GM21528 (cell line): ENCODE measurements around the gene CA6.
"Not testable (repeated sequence)": the region's sequence is repeated elsewhere in the genome, so short reads cannot be mapped to it uniquely, and the experiment has no call there.

Experiments
- ATAC-seq: cut with Tn5 transposase; IDR thresholded peaks from one replicate; pipeline ENCODE4 v1.9.1; 2021; ENCODE audit warnings: mild to moderate bottlenecking, moderate library complexity; ENCODE audit not compliant: unreplicated experiment, low FRiP score

Gene CA6

DNA sequence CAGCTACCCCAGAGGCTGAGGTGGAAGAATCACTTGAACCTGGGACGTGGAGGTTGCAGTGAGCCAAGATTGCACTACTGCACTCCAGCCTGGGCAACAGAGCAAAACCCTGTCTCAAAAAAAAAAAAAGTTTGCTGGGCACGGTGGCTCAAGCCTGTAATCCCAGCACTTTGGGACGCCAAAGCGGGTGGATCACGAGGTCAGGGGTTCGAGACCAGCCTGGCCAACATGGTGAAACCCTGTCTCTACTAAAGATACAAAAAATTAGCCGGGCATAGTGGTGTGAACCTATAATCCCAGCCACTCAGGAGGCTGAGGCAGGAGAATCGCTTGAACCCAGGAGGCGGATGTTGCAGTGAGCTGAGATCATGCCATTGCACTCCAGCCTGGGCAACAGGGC is 23.2 kb downstream of the CA6 start:
- not testable (repeated sequence) for ATAC-seq

DNA sequence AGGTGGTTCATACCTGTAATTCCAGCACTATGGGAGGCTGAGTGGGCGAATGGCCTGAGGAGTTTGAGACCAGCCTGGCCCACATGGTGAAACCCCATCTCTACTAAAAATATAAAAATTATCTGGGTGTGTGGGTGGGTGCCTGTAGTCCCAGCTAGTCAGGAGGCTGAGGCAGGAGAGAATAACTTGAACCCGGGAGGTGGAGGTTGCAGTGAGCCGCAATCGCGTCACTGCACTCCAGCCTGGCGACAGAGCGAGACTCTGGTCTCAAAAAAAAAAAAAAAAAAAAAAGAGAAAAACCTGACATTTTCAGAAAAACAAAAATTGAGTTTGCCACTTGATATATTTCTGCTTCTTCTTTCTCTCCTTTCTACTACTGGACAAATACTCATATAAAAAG is 24.3 kb downstream of the CA6 start:
- no peak for ATAC-seq

DNA sequence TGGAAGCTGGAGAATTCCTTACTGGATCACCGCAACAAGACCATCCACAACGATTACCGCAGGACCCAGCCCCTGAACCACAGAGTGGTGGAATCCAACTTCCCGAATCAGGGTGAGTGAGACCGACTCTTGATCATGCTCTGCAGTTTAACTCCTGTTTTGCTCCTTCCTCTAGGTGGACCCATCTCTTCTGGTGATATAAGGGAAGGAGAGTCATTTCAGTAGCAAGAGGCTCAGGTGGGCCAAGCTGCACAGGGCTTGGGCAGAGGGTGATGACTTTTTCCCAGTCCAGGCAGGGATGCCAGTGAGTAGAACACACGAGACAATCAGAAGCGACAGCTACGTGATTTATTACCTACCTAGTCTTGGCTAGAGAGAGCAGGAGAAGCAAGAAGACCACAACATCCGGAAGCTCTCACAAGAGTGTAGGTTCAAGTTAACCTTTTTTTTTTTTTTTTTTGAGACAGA is 25.2 kb downstream of the CA6 start:
- no peak for ATAC-seq

DNA sequence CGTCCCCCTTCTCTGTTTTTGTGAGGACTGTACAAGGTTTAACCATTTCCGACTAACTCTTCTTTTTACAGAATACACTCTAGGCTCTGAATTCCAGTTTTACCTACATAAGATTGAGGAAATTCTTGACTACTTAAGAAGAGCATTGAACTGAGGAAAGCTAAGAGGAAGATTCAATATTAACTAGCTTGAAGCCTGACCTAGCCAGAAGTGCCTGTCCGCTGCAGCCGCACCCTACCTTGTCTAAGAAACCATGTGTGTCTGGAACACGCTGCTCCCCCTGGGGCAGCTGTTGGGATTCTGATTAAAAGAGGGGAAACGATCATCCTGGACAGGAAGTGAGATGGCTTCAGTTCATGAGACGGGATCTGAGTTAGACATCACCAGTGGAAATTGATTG is 28.9 kb downstream of the CA6 start:
- ATAC-seq: no peak

DNA sequence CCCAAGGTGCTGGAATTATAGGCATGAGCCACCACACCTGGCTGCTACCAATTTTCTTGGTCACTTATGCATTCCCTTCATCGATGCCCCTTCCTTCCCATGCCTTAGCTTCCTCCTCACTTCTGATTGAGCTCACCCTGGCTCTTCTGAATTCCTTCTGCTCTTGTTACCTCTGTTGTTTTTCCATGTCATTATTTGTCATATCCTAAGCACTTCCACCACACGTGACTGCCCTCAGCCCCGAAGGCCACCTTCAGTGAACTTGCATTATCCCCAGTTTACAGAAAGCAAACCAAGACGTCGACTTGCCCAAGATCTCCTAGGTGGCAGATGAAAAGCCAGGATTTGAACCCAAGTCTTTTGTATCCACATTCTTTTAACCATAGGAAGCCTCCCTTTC is 30.7 kb downstream of the CA6 start:
- ATAC-seq: no peak

DNA sequence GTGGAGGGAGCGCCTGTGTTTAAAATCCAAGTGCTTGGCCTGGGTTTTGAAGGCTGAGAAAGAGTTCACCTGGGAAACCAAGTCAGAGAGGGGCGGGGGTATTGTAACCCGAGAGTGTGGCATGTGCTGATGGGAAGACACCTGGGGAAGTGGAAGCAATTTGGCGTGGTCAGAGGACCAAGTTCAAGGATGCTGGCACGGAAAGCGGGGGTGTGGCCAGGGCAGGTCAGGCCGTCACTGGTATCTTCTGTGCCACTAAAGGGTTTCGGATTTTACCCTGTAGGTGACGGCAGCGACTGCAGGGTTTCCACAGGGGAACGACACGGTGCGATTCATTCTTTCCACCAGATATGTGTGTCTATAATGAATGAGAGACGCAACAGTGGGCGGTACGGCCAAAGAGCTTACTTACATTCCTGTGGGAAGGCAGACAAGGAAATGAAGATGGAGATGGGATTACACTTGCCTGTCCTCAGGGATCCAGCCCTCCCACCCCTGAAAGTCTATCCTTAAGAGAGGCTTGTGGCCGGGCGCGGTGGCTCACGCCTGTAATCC is 31.3 kb downstream of the CA6 start:
- ATAC-seq: no peak

DNA sequence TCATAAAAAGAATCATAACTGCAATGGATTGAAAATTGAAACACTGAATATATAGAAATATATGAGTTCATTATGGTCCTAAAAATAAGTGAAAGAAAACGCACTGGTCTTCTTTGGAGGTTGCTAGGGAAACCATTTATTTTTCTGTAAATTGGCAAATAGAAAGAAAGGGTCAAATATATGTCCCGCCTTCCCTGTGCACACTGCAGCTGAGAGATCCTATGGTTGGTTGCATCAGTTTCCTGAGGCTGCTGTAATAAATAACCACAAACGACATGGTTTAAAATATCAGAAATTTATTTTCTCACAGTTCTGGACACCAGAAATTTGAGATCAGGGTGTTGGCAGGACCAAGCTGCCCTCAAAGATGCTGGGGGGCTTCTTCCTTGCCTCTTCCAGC is 35.0 kb downstream of the CA6 start:
- no peak for ATAC-seq

DNA sequence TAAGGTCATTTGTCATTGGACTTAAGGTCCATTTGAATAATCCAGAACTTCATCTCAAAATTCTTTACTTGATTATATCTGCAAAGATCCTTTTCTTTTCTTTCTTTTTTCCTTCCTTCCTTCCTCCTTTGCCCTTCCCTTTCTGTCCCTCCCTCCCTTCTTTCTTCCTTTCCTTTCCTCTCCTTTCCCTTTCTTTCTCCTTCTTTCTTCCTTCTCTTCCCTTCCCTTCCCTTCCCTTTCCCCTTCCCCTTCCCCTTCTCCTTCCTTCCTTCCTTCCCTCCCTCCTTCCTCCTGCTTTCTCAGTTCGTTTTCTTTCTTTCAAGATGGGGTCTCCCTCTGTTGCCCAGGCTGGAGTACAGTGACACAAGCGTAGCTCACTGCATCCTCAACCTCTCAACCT is 35.5 kb downstream of the CA6 start:
- no peak for ATAC-seq

DNA sequence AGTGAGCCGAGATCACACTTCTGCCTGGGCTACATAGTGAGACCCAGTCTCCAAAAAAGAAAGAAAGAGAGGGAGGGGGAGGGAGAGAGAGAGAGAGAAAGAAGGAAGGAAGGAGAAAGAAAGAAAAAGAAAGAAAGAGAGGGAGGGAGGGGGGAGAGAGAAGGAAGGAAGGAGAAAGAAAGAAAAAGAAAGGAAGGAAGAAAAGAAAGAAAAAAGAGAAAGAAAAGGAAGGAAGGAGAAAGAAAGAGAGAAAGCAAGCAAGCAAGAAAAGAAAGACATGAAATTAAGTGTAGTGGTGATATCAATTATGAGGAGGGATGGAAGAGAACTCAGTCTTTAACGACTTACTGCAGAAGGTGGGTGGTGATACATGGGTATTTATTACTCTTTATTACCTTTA is 38.5 kb downstream of the CA6 start:
- no peak for ATAC-seq

DNA sequence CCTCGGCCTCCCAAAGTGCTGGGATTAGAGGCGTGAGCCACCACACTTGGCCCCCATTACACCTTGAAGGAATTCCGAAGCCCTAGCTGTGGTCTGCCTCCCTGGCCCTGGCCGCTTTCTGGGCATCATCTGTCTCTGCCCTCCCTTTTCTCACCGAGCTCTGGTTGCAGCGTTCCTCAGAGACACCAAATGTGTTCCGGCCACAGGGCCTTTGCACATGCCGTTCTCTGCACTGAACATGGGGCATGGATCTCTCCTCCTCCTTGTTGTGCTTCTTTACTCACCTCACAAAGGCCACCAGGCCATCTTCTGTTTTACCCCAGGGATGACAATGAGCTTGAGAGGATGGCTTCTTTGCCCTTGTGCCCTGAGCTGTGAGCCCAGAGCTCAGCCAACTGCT is 39.3 kb downstream of the CA6 start:
- ATAC-seq: no peak

DNA sequence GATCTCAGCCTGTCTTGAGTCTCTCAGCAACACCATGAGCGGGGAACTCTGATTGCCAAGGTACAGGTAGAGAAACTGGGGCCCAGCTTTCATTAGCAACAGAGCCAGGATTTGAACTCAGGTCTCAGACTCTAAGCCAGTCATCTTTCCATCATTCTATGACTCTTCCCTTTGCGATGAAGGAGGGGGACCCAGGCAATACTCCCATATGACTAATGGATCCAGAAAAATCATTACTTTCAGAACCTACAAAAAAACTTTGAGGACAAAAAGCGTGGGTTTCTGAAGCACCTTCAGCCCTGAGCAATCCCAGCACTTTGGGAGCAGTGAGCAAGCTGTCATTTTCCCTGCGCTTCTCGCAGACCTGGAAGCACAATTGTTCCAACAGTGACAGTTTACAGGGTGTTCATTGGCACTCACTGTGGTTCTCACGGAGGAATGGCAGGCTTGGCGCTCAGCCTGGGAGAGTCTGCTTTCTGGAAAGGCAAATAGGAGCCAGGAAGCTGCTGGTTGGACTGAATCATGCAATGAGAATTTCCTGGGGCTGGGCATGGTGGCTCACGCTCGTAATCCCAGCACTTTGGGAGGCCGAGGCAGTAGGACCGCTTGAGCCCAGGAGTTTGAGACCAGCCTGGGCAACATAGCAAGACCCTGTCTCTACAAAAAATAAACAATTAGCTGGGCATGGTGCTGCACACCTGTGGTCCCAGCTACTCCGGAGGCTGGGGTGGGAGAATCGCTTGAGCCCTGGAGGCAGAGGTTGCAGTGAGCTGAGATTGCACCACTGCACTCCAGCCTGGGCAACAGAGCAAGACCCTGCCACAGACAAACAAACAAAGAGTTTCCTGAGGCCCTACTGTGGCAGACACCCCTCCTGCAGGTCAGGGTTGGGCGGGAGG is 40.5 kb downstream of the CA6 start:
- ATAC-seq: no peak

DNA sequence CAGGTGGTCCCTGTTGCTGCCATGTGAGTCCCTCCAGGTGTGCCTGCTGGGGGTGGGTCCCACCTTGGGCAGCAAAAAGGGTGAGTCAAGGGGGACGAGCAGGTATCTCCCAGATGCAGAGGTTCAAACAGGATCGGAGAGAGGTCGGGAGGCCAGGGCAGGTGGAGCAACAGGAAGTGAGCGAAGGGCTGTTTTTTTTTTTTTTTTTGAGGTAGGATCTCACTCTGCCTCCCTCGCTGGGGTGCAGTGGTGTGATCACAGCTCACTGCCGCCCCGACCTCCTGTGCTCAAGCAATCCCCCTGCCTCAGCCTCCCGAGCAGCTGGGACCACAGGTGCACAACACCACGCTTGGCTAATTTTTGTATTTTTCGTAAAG is 41.1 kb downstream of the CA6 start:
- ATAC-seq: no peak

DNA sequence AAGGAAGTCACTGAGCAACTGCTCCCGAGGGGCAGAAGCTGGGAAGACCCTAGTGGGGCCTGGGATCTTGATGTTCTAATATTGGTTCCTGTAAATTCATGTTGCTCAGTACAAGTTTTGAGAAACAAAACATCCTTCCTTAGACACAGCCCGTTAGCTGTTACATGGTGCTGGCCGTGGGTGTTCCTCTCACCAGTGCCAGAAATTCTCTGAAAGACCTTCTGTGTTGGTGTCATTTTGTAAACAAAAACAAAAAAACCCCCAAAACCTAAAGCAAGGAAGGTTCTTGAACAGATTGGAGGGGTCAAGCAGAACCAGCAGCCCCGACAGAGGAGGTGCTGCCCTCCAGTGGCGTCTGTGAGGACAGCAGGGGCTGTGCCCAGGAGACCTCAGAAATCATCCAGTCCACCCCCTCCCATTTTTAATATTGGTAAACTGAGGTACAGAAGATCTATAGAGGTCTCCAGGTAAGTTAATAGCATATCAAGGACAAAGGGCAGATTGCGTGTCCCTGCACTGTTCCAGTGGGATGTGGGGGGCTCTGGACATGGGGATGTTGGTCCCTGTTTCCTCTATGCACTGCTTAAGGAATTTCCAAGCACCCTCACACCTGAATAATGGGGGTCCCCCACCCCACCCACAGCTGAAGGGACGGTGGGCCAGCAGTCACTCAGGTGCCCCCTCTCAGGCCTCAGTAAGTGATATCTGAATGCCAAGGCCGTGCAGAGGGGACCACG is 42.4 kb downstream of the CA6 start:
- no peak for ATAC-seq

DNA sequence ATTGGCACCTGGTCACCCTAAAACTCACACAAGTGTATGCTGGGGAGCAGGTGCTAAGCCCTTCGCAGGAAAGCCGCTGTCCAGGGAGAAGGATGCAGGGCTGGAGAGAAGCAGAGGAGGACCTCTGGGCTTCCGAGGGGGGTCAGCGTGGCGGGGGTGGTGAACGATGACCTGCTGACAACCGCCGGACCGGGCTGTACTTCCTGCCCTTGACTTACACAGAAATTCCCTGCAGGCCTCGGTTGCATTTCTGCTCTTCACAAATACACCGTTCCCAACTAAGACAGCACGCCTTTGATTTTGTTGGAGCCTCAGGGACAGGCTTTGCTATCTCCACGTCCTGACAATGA is 42.9 kb downstream of the CA6 start:
- ATAC-seq: no peak

DNA sequence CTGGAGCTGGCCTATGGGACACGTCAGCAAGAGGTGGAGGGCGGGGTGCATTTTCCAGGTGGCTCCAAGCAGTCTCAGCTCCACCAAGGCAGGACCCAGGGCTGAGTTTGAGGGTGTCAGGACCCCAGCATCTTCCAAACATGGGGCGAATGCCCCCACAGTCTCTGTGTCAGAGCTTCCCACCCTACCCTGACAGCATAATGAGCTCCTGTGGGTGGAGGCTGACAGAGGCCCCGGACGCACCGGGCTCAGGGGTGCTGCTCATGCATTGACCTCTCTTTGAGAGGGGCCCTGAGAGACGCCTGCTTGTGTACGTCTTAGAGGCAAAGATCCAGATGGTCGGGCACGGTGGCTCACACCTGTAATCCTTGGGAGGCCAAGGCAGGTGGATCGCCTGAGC is 43.4 kb downstream of the CA6 start:
- no peak for ATAC-seq

DNA sequence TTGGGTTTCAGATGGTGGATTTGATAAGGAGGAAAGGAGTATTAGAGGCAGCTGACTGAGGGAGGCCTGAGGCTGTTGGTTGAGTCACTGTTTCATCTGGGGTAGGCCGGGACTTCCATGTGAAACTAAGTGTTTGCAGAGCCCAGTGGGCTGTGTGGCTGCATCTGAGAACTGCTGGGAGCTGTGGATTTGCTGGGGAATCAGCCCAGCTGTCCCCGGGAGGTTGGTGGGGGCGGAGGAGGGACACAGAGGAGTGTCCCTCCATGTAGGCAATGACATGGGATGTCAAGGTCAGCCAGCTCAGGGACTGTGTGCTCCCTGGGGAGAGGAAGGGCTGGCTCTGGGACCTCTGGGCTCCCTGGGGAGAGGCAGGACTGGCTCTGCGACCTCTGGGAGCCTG is 44.2 kb downstream of the CA6 start:
- ATAC-seq: no peak

DNA sequence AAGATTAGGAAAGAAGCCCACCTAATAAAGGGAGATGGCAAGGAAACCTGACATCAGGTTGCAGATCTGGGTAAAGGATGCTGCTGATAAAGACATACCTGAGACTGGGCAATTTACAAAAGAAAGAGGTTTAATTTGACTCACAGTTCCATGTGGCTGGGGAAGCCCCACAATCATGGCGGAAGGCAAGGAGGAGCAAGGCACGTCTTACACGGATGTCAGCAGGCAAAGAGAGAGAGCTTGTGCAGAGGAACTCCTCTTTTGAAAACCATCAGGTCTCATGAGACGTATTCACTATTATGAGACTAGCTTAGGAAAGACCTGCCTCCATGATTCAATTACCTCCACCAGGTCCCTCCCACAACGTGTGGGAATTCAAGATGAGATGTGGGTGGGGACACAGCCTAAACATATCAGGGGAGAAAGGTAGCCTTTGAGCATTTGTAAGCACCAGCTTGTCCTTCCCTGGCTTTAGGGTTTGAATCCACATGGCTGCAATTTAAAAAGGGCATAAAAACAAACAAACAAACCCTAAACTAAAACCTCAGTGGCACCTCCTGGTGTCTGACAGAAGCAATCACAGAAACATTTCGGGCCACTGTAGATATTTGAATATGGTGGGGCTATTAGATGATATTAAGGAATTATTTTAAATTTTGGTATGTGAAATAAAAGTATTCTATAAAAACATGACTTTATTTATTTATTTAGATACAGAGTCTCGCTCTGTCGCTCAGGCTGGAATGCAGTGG is 47.4 kb downstream of the CA6 start:
- ATAC-seq: no peak

DNA sequence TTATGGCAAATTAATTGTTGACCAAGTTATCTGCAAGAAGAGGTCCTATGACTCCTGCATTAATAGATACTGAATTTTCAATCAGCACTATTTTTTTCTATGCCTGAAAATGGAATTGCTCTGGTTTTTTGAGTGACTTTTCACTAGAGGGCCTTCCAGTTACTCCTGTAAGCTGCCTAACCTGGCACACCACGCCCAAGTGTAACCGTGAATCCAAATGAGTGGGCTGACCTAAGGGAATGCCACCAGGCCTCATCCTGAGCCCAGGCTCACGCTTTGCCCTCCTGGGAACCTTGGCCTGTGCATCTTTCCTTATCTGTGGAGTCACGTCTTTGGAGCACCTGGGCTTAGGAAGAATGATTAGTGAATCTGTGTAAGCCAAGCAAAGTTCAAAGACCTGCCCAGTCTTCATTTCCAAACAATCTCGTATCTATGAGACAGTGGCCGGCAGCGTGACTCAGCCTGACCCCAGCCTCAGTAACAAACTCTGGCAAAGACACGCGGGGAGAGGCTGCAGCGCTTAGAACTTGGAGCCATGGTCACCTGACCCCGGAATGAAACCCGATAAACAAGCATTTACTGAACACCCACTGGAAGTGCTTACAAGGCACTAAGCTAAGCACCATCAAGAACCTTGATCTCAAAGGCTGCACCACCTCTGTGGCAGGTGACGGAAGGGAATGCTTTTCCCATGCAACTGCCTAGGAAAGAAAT is 48.5 kb downstream of the CA6 start:
- not testable (repeated sequence) for ATAC-seq

DNA sequence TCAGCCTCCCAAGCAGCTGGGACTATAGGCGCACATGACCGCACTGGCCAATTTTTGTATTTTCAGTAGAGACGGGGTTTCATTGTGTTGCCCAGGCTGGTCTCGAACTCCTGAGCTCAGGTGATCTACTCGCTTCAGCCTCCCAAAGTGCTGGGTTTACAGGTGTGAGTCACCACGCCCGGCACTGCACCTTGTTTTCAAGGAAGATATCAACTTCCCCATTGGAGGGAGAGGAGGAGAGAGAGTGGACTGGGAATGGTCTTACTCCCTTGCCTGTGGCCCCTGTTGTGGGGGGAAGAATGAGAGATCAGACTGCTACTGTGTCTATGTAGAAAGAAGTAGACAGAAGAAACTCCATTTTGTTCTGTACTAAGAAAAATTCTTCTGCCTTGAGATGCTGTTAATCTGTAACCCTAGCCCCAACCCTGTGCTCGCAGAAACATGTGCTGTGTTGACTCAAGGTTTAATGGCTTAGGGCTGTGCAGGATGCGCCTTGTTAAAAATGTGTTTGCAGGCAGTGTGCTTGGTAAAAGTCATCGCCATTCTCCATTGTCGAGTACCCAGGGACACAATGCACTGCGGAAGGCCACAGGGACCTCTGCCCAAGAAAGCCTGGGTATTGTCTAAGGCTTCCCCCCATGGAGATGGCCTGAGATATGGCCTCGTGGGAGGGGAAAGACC is 56.0 kb downstream of the CA6 start:
- ATAC-seq: not testable (repeated sequence)

DNA sequence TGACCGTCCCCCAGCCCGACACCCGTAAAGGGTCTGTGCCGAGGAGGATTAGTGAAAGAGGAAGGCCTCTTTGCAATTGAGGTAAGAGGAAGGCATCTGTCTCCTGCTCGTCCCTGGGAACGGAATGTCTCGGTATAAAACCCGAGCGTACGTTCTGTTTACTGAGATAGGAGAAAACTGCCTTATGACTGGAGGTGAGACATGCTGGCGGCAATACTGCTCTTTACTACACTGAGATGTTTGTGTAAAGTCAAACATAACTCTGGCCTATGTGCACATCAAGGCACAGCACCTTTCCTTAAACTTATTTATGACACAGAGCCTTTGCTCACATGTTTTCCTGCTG is 56.5 kb downstream of the CA6 start:
- ATAC-seq: not testable (repeated sequence)
